ENCODE data around the gene POU2F2. TPM values are rescaled to one million over a fixed set of nuclear protein-coding genes. Genes with fewer than 3 reads are reported as not detected.

POU2F2 gene
- total and polyA plus RNA-seq, 7 donors: 0.14 to 0.86 (median 0.43) TPM

GRCh38 chr19:42068756-42069571 is 63.3 kb downstream of the POU2F2 start:
- Histone ChIP-seq H3K36me3 (ENCODE audit: insufficient read depth in 1 of 2, low read depth in 1 of 2) (no peaks in the 10 kb centered on the region), H3K4me1 (no peaks in the 10 kb centered on the region), H3K4me3 (peak overlapping the region; percentile 28), H3K9me3 (no peaks in the 10 kb centered on the region), H3K27me3 (ENCODE audit: insufficient read depth in 3 of 3, low read length in 2 of 3) (peaks cover 0 to 42% (median 18%) of the 10 kb centered on the region in 3 donors), H3K27ac (no peak overlapping the region)
- TF ChIP-seq, protein P1, sequence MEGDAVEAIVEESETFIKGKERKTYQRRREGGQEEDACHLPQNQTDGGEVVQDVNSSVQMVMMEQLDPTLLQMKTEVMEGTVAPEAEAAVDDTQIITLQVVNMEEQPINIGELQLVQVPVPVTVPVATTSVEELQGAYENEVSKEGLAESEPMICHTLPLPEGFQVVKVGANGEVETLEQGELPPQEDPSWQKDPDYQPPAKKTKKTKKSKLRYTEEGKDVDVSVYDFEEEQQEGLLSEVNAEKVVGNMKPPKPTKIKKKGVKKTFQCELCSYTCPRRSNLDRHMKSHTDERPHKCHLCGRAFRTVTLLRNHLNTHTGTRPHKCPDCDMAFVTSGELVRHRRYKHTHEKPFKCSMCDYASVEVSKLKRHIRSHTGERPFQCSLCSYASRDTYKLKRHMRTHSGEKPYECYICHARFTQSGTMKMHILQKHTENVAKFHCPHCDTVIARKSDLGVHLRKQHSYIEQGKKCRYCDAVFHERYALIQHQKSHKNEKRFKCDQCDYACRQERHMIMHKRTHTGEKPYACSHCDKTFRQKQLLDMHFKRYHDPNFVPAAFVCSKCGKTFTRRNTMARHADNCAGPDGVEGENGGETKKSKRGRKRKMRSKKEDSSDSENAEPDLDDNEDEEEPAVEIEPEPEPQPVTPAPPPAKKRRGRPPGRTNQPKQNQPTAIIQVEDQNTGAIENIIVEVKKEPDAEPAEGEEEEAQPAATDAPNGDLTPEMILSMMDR (IDR thresholded peaks at IDR 0.05): no peak
- DNase-seq (no peak), ATAC-seq (no peak)
- whole genome bisulfite sequencing, 3 donors: 17 to 25% (median 18%) methylated on average over 17 to 29 of the region's 29 CpGs
- intact Hi-C loops (cut with DNase I): no loop called here

GRCh38 chr19:42068361-42068755 is 63.9 kb downstream of the POU2F2 start:
- peak overlapping the region; percentile 28 for H3K4me3 ChIP-seq
- intact Hi-C loops (cut with DNase I): no loop called here
- TF ChIP-seq, protein P1 (IDR thresholded peaks at IDR 0.05): no peak
- no peaks in the 10 kb centered on the region for H3K9me3 ChIP-seq
- WGBS, 3 donors: 35 to 57% (median 38%) methylated on average over 8 of the region's 8 CpGs
- peaks cover 0 to 42% (median 18%) of the 10 kb centered on the region in 3 donors for H3K27me3 ChIP-seq (ENCODE audit: insufficient read depth in 3 of 3, low read length in 2 of 3)
- H3K36me3 ChIP-seq (ENCODE audit: insufficient read depth in 1 of 2, low read depth in 1 of 2): no peaks in the 10 kb centered on the region
- DNase-seq: no peak
- no peaks in the 10 kb centered on the region for H3K4me1 ChIP-seq
- ATAC-seq: no peak
- H3K27ac ChIP-seq: no peak overlapping the region

DNA sequence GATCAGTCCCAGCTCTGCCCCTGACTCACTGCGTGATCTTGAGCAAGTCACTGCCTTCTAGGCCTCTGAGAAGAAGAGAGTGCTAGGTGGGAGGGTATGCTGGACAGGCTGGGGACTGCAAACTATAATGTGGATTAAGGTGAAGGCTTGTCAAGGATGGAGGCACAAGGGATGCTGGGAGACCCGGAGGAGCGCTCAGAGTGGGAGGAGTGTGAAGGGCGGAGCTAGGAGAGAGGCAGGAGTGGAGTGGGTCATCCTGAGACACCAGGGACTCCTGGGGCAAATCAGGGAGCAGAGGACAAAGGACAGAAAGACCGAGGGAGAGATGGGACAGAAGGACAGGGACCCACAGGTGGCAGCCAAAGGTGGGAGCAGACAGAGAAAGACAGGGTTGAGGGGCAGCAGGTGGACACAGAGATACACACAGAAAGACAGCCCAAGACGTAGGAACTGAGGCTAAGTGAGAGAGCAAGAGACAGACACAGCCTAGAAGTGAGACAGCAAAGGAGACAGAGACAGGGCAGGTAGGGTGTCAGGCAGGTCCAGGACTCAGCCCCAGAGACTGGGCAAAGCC is 64.8 kb downstream of the POU2F2 start:
- Histone ChIP-seq H3K4me3 (no peak overlapping the region), H3K27me3 (ENCODE audit: insufficient read depth in 3 of 3, low read length in 2 of 3) (peaks cover 0 to 42% (median 18%) of the 10 kb centered on the region in 3 donors), H3K4me1 (no peaks in the 10 kb centered on the region), H3K36me3 (ENCODE audit: insufficient read depth in 1 of 2, low read depth in 1 of 2) (no peaks in the 10 kb centered on the region), H3K9me3 (no peaks in the 10 kb centered on the region), H3K27ac (no peak overlapping the region)
- ATAC-seq: no peak
- WGBS, 3 donors: 77 to 90% (median 79%) methylated on average over 6 of the region's 6 CpGs
- intact Hi-C loops (cut with DNase I): no loop called here
- no peak for DNase-seq
- TF ChIP-seq, protein P1 (IDR thresholded peaks at IDR 0.05): no peak

DNA sequence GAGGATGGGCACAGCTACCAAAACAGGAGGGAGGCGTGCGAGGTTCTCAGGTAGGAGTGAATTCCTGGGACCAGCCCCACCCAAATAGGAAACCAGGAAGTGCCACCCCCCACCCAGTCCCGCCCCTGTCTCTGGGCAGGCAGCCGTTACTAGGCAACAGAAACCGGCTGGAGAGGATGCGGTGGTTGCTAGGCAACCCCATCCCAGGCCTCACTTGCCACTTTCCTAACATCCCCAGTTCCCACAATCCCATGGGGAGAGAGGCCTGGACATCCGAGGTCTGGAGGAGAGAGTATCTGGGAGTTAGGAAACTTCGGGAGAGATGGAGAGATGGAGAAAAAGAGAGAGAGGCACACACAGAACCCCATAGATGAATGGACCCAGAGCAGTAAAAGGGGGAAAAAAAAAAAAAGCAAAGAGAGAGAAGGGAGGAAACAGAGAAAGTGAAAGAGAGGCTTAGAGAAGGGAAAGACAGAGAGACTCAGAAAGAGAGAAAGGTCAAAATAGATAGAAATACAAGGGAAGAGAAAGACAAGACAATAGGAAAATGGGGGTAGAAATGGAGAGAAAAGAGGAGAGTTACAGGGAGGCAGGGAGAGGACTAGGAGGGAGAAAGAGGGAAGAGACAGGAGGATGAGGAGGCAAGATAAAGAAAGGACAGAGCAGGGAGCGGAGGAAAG is 66.0 kb downstream of the POU2F2 start:
- 48 to 60% (median 55%) methylated on average over 9 of the region's 9 CpGs for WGBS, 3 donors
- Histone ChIP-seq H3K36me3 (ENCODE audit: insufficient read depth in 1 of 2, low read depth in 1 of 2) (no peaks in the 10 kb centered on the region), H3K4me3 (no peak overlapping the region), H3K27ac (no peak overlapping the region), H3K4me1 (no peaks in the 10 kb centered on the region), H3K9me3 (no peaks in the 10 kb centered on the region), H3K27me3 (ENCODE audit: insufficient read depth in 3 of 3, low read length in 2 of 3) (peaks cover 0 to 42% (median 18%) of the 10 kb centered on the region in 3 donors)
- ATAC-seq (no peak), DNase-seq (no peak)
- intact Hi-C loops (cut with DNase I): no loop called here
- TF ChIP-seq, protein P1 (IDR thresholded peaks at IDR 0.05): no peak

All from psoas muscle (tissue), 8 donors.